Measurements from ENCODE around the gene AURKB.
"Not testable (repeated sequence)": the region's sequence is repeated elsewhere in the genome, so short reads cannot be mapped to it uniquely, and the experiment has no call there.

AURKB gene

DNA sequence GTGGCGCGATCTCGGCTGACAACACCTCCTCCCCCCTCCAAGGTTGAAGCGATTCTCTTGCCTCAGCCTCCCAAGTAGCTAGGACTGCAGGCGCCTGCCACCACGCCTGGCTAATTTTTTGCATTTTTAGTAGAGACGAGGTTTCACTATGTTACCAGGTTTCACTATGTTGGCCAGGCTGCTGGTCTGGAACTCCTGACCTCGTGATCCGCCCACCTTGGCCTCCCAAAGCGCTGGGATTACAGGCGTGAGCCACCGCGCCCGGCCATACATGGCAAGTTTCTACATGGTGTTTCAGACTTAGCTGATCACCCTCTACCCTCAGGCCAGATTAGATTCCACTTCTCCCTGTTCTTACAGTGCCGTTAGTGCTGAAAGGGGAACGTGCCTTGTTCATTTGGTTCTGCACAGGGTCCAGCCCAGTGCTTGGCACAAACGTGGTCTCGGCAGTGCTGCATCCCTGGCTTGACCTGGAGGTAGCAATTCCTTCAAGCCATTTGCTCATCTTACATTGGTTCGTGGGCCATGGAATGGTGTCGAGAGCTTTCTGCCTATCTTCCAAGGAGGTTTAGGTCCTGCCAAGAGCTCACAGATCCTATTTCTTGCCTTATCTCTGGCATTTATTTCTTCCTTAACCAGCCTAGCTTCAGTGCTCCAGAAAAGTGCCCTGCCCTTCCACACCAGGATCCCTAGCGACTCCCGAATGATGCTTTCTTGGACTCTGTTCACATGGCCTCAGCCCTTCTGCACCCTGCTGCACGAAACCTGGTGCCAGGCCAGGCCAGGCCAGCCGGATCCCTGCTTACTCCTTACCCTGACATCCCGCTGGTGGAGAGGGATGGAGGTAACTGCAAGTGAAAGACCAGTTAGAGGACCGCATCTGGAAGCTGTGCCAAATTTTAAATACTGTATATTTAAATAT is 14.8 kb upstream of the AURKB start:
- no peak for DNase-seq

DNA sequence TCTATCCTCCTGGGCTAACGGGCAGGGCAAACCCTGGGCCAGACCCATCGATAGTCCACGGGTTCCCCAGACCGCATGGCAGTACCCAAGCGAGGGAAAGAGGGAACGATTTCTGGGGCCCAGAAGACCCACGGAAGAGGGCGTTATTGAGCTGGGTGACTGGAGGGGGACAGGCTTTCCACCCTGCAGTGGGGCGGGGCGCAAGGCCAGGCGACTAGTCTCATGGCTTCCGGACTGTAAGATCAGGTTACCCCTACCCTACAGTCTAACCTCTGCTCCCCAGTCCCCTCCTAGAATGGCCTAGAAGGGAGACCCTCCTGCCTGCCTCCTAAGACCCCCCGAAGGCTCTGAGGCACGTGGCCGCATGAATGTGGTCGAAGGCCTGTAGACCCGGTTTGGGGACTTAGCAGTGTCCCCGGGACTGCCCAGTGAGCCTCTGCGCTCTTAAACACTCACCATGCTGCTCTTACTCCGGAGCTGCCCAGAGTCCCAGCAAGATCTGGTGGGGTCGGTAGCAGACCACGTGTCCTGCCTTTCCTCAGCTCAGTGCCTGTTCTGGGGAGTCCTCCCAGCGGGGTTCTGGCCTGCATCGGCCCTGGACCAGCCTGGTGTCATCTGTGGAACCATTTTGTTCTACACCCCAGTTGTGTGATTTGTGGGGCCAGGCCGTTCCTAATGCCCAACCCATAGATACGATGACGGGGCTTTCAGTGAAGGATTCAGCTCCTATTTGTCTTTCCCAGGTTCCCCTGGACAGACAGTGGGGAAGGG is 13.2 kb upstream of the AURKB start:
- no peak for DNase-seq

- peak; percentile 74 for DNase-seq
These were observed 12.4 kb upstream of the AURKB start for GRCh38 chr17:8222630-8223355.

GRCh38 chr17:8222380-8222629 is 11.9 kb upstream of the AURKB start:
- DNase-seq: no peak

- peak; percentile 58 for DNase-seq
These were observed 11.4 kb upstream of the AURKB start for GRCh38 chr17:8221663-8222379.

- peak; percentile 64 for DNase-seq
These were observed 10.6 kb upstream of the AURKB start for GRCh38 chr17:8220783-8221662.

DNA sequence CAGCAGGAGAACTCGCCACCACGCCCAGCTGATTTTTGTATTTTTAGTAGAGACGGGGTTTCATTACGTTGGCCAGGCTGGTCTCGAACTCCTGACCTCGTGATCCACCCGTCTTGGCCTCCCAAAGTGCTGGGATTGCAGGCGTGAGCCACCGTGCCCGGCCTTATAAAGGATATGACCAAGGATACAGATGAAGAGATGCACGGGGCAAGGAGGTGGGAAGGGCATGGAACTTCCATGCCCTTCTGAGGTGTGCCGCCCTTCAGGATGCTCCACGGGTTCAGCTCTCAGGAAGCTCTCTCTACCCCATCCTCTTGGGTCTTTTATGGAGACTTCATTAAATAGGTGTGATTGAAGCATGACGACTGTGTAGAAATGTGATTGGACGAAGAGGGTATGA is 3.6 kb upstream of the AURKB start:
- not testable (repeated sequence) for DNase-seq

- no peak for DNase-seq
These were observed 2.2 kb upstream of the AURKB start for GRCh38 chr17:8212312-8213180.

DNA sequence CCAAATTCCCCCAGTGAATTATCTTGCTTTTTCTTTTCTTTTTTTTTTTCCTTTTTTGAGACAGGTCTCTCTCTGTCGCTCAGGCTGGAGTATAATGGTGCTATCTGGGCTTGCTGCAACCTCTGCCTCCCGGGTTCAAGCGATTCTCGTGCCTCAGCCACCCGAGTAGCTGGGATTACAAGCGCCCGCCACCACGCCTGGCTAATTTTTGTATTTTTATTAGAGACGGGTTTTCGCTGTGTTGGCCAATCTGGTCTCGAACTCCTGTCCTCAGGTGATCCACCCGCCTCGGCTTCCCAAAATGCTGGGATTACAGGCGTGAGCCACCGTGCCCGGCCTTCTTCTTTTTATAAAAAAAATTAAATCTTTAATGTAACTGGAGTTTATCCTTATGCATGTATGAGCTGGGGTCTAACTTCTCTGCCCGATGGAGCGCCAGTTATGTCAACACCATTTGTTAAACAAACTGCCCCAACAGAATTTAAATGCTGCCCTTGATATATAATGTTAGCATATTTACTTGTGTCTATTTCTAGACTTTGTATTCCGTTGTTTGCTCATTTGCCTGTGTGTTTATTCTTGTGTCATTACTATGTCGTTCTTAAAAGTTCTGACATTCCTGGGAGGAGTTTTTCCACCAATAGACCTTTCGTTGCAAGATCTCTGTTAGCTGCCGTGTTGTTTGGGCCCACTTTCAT is 535 bp upstream of the AURKB start:
- DNase-seq: no peak

DNA sequence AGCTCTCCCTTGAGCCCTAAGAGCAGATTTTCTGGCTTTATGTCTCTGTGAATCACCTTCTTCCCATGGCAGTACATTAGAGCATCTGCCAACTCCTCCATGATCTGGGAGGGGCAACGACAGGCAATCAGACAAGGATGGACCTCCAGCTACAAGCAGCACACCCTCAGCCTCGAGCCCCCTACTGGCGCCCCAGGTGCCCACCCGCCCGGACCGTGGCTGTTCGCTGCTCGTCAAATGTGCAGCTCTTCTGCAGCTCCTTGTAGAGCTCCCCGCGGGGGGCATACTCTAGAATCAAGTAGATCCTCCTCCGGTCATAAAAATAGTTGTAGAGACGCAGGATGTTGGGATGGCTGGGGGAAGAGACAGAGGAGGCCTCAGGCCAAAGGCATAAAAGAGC is 3.8 kb downstream of the AURKB start:
- no peak for DNase-seq

DNA sequence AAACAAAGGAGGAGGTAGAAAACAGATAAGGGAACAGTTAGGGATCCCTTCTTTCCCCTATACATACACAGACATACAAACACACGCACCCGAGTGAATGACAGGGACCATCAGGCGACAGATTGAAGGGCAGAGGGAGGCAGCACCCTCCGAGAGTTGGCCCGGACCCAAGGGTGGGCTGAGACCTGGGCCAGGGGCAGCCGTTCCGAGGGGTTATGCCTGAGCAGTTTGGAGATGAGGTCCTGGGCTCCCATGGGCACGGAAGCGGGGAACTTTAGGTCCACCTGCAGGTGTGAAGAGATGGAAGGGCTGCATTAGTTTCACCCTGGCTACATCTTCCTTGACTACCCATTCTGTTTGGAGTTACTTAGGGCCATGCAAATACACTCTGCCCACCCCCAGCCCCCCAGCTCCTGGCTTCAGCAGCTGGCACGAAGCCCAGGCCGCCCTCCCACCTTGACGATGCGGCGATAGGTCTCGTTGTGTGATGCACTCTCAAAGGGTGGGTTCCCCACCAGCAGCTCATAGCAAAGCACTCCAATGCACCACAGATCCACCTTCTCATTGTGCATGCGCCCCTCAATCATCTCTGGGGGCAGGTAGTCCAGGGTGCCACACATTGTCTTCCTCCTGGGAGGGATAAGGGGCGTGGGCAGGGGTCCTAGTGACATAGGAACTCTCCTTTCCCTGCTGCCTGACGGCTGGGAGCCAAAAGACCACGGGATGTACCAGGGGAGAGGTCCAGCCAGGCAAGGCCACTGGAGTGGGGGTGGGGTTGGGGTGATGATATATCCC is 5.4 kb downstream of the AURKB start:
- DNase-seq: no peak

DNA sequence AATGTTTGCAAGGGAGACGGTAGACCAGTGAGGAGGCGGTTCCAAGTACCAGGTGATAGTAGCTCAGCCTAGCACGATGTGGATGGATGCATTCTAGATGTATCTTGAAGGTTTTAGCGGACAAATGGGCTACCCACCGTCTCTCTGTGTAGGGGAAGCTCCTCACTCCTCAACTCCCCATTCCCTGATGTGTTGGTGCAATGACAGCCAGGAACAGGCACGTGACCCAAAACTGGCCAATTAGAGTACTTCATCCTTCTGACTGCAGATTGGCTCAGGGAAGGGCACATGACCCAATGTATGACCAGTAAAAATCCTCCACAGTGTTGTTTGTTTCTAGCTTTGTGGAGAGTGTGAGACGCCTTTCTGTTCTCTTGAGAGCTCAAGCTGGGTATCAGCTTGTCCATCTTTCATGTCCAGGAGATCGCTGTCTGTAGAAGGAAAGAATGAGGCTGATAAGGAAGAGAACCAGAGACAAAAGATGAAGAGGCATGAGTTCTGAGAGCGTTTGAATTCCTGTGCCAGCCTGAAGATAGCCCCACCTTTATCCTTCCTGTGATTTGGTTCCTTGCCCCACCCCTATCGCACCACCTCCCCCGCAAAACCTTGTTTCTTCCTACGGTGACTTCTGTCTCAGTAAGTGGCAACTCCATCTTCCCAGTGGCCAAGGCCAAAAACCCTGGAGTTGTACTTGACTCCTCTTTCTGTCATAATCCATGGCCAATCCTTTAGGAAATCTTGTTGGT is 18.1 kb downstream of the AURKB start:
- peak; percentile 64 for DNase-seq

DNA sequence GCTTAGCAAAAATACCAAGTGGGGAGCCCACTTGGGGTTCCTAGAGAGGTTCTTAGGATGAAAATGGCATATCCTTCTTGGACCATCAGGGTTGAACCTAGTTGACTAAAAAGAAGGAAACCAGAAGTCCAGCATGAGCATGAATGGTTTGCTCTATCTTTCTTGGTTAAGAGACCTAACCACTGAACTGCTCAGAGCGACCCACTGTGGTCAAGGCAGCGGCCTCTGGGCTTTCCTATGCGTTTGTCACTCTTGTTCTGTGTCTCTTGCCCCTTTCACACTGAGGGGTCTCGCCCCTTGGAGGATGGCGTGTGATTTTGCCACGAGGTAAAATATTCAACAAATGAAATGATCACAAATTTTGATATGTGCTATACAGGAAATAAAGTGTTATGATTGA is 19.9 kb downstream of the AURKB start:
- no peak for DNase-seq

- DNase-seq: peak; percentile 83
These were observed 20.5 kb downstream of the AURKB start, which contains the start of gene BORCS6 for GRCh38 chr17:8189711-8190477. TSS of gene BORCS6 (minus strand) at chr17:8190180. CDS start at chr17:8190140, 40 bp downstream.

DNA sequence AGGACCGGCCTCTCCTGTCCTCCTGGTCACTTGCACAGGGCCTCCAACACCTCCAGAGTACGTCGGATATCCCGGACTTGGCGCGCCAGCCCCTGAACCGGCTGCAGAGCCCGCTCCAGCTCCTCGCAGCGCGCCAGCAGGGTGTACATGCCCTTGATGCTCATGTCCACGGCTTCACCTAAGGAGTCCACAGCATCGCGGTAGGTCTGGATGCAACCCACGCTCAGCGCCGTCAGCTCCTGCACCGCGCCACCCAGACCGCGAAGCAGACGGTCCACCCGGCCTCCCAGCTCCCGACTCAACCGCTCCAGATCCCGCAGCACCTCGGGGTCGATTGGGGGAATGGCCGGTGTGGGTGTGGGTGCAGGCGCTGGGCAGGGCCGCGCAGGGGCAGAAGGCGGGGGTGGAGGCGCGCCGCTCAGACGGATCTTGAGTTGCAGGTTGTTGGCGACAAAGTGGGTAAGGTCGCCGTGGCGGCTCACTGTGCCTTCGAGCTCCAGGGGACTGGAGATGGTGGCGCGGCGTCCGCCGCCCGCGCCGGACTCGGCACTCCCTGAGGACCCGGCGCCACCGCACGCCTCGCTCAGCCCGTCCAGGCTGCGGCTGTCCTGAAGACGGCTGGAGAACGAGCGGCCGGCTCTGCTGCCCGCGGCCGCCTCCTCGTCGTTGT is 21.2 kb downstream of the AURKB start:
- DNase-seq: no peak

- DNase-seq: no peak
These were observed 22.0 kb downstream of the AURKB start for GRCh38 chr17:8188263-8188839.
